ENCODE data around the gene CLIP4.
"Not testable (repeated sequence)": the region's sequence is repeated elsewhere in the genome, so short reads cannot be mapped to it uniquely, and the experiment has no call there.

CLIP4 gene

GRCh38 chr2:29100564-29100963 is 14.7 kb upstream of the CLIP4 start:
- DNase-seq (ENCODE audit: low read depth in 2 of 2) = no peak

GRCh38 chr2:29104688-29105087 is 10.5 kb upstream of the CLIP4 start:
- DNase-seq (ENCODE audit: low read depth in 2 of 2) = no peak

GRCh38 chr2:29105375-29105774 is 9.8 kb upstream of the CLIP4 start:
- no peak for DNase-seq (ENCODE audit: low read depth in 2 of 2)

GRCh38 chr2:29106256-29106655 is 9.0 kb upstream of the CLIP4 start:
- no peak for DNase-seq (ENCODE audit: low read depth in 2 of 2)

GRCh38 chr2:29106980-29107388 is 8.2 kb upstream of the CLIP4 start:
- DNase-seq (ENCODE audit: low read depth in 2 of 2) = no peak

- not testable (repeated sequence) for DNase-seq (ENCODE audit: low read depth in 2 of 2)
These were observed 7.7 kb upstream of the CLIP4 start for GRCh38 chr2:29107547-29107946.

GRCh38 chr2:29108225-29108624 is 7.0 kb upstream of the CLIP4 start:
- DNase-seq (ENCODE audit: low read depth in 2 of 2) = peak; percentile 59

GRCh38 chr2:29109246-29109645 is 6.0 kb upstream of the CLIP4 start:
- no peak for DNase-seq (ENCODE audit: low read depth in 2 of 2)

GRCh38 chr2:29110916-29111535 is 4.2 kb upstream of the CLIP4 start:
- no peak for DNase-seq (ENCODE audit: low read depth in 2 of 2)

GRCh38 chr2:29112379-29112778 is 2.8 kb upstream of the CLIP4 start:
- no peak for DNase-seq (ENCODE audit: low read depth in 2 of 2)

- no peak for DNase-seq (ENCODE audit: low read depth in 2 of 2)
These were observed 2.1 kb upstream of the CLIP4 start for GRCh38 chr2:29113027-29113686.

- no peak for DNase-seq (ENCODE audit: low read depth in 2 of 2)
These were observed 1.3 kb upstream of the CLIP4 start for GRCh38 chr2:29113891-29114321.

GRCh38 chr2:29114586-29114945 is 649 bp upstream of the CLIP4 start:
- DNase-seq (ENCODE audit: low read depth in 2 of 2) = no peak

- DNase-seq (ENCODE audit: low read depth in 2 of 2) = no peak
These were observed 874 bp downstream of the CLIP4 start for GRCh38 chr2:29115797-29116781.

GRCh38 chr2:29117636-29118303 is 2.6 kb downstream of the CLIP4 start:
- peak in 1 of 2 experiments; percentile 40 for DNase-seq (ENCODE audit: low read depth in 2 of 2)

- no peak for DNase-seq (ENCODE audit: low read depth in 2 of 2)
These were observed 4.0 kb downstream of the CLIP4 start for GRCh38 chr2:29119211-29119610.

GRCh38 chr2:29120846-29121245 is 5.6 kb downstream of the CLIP4 start:
- DNase-seq (ENCODE audit: low read depth in 2 of 2) = no peak

- DNase-seq (ENCODE audit: low read depth in 2 of 2) = peak; percentile 63 to 70
These were observed 8.6 kb downstream of the CLIP4 start for GRCh38 chr2:29123617-29124349.

GRCh38 chr2:29124504-29124903 is 9.3 kb downstream of the CLIP4 start:
- DNase-seq (ENCODE audit: low read depth in 2 of 2) = no peak

- DNase-seq (ENCODE audit: low read depth in 2 of 2) = no peak
These were observed 14.5 kb downstream of the CLIP4 start for GRCh38 chr2:29129586-29130281.

- peak; percentile 55 to 60 for DNase-seq (ENCODE audit: low read depth in 2 of 2)
These were observed 15.1 kb downstream of the CLIP4 start for GRCh38 chr2:29130295-29130694.
